Measurements from ENCODE around the gene BMP2K. TPM values are rescaled to one million over a fixed set of nuclear protein-coding genes. Genes with fewer than 3 reads are reported as not detected.

The BMP2K gene
- polyA plus RNA-seq, 1 donor (not counting 4 experiments of a cell fraction or from before 2014, with no cell fraction given): 35.4 TPM

DNA sequence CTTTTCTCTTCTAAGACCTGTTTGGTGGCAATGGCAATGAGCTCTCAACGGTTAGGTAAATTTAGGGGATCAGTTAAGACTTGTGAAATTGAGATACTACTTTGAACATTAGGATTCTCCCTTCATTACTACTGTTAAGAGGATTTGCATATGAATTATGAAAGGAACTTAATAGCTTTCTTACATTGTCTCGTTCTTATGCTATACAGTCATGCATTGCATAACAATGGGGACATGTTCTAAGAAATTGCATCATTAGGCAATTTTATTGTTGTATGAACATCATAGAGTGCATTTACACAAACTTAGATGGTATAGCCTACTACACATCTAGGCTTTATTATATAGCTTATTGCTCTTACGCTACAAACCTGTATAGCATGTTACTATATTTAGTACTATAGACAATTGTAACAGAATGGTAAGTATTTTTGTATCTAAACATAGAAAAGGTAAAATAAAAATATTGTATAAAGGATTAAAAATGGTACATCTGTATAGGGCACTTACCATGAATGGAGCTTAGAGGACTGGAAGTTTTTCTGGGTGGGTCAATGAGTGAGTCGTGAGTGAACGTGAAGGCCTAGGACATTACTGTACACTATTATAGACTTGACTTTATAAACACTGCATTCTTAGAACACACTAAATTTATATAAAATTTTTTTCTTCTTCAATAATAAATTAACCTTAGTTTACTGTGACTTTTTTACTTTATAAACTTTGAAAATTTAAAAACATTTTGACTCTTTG, 100.6 kb downstream of the BMP2K start:
- H3K4me1 ChIP-seq (ENCODE audit: control insufficient read depth, extremely low read depth, insufficient read depth, low read length): peaks cover 3% of the 10 kb centered on the region
- H3K9me1 ChIP-seq (ENCODE audit: control insufficient read depth, extremely low read depth, insufficient read depth, low read length): no peaks in the 10 kb centered on the region
- dilution Hi-C loops (cut with MboI; ENCODE audit: extremely low pct_ligation_motif_present, low sequenced_read_pairs): no loop called here
- no peaks in the 10 kb centered on the region for H3K79me2 ChIP-seq (ENCODE audit: control insufficient read depth, insufficient read depth, low read length)
- no peak overlapping the region for H3K9ac ChIP-seq (ENCODE audit: control insufficient read depth, extremely low read depth, insufficient read depth, low read length)
- DNase-seq (ENCODE audit: low read depth, low spot score): no peak
- H3K4me2 ChIP-seq (ENCODE audit: control insufficient read depth, extremely low read depth, insufficient read depth, low read depth, low read length): no peak overlapping the region
- H3K9me3 ChIP-seq (ENCODE audit: control insufficient read depth, low read depth, low read length): no peaks in the 10 kb centered on the region
- H3K36me3 ChIP-seq (ENCODE audit: control insufficient read depth in 2 of 2, extremely low read depth in 1 of 2, insufficient read depth in 2 of 2, low read length in 2 of 2): peaks cover 7 to 21% of the 10 kb centered on the region in 2 experiments
- no peak overlapping the region for H3K4me3 ChIP-seq (ENCODE audit: control insufficient read depth in 2 of 3, extremely low read depth in 1 of 3, insufficient read depth in 2 of 3, low read depth in 1 of 3, low read length in 3 of 3)
- H2AFZ ChIP-seq (ENCODE audit: control insufficient read depth, low read length): no peak overlapping the region
- TF ChIP-seq EZH2 (IDR thresholded peaks at IDR 0.05; ENCODE audit: low read length): no peak
- TF ChIP-seq, protein P1, sequence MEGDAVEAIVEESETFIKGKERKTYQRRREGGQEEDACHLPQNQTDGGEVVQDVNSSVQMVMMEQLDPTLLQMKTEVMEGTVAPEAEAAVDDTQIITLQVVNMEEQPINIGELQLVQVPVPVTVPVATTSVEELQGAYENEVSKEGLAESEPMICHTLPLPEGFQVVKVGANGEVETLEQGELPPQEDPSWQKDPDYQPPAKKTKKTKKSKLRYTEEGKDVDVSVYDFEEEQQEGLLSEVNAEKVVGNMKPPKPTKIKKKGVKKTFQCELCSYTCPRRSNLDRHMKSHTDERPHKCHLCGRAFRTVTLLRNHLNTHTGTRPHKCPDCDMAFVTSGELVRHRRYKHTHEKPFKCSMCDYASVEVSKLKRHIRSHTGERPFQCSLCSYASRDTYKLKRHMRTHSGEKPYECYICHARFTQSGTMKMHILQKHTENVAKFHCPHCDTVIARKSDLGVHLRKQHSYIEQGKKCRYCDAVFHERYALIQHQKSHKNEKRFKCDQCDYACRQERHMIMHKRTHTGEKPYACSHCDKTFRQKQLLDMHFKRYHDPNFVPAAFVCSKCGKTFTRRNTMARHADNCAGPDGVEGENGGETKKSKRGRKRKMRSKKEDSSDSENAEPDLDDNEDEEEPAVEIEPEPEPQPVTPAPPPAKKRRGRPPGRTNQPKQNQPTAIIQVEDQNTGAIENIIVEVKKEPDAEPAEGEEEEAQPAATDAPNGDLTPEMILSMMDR (optimal IDR thresholded peaks at IDR 0.05 in 1 of 3, IDR thresholded peaks at IDR 0.05 in 1 of 3, conservative IDR thresholded peaks at IDR 0.05 in 1 of 3; ENCODE audit: extremely low read depth in 1 of 3, insufficient read depth in 2 of 3, low read length in 3 of 3): no peak
- H3K27ac ChIP-seq (ENCODE audit: control insufficient read depth, insufficient read depth, low read length): no peak overlapping the region
- FAIRE-seq: no peak
- H4K20me1 ChIP-seq (ENCODE audit: control insufficient read depth, extremely low read depth, insufficient read depth, low read length): no peaks in the 10 kb centered on the region
- H3K27me3 ChIP-seq (ENCODE audit: control insufficient read depth, extremely low read depth, insufficient read depth, low read length): no peaks in the 10 kb centered on the region

DNA sequence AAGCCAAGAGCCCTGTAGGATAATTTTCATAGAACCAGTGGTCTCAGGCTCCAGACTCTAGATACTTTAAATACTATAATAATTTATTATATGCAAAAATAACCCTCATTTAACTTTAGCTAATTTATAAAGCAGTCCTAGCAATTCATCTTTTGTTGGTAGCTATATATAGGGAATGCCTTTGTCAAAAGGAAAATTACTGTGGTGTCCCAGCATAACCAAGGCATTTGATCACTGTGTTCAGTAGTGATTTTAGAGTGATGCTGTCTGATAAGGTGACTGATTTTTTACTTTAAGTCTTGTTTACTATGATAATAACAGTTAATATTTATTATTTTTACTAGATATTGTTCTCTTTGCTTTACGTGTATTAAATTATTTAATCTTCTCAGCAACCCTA, 101.9 kb downstream of the BMP2K start:
- no peaks in the 10 kb centered on the region for H3K9me3 ChIP-seq (ENCODE audit: control insufficient read depth, low read depth, low read length)
- H4K20me1 ChIP-seq (ENCODE audit: control insufficient read depth, extremely low read depth, insufficient read depth, low read length): no peaks in the 10 kb centered on the region
- DNase-seq (ENCODE audit: low read depth, low spot score) (no peak), FAIRE-seq (no peak)
- H3K36me3 ChIP-seq (ENCODE audit: control insufficient read depth in 2 of 2, extremely low read depth in 1 of 2, insufficient read depth in 2 of 2, low read length in 2 of 2): peaks cover 2 to 21% of the 10 kb centered on the region in 2 experiments
- no peak overlapping the region for H3K27ac ChIP-seq (ENCODE audit: control insufficient read depth, insufficient read depth, low read length)
- no peak for TF ChIP-seq EZH2 (IDR thresholded peaks at IDR 0.05; ENCODE audit: low read length)
- TF ChIP-seq, protein P1 (optimal IDR thresholded peaks at IDR 0.05 in 1 of 3, IDR thresholded peaks at IDR 0.05 in 1 of 3, conservative IDR thresholded peaks at IDR 0.05 in 1 of 3; ENCODE audit: extremely low read depth in 1 of 3, insufficient read depth in 2 of 3, low read length in 3 of 3): no peak
- H3K4me2 ChIP-seq (ENCODE audit: control insufficient read depth, extremely low read depth, insufficient read depth, low read depth, low read length): no peak overlapping the region
- H3K79me2 ChIP-seq (ENCODE audit: control insufficient read depth, insufficient read depth, low read length): no peaks in the 10 kb centered on the region
- no peaks in the 10 kb centered on the region for H3K27me3 ChIP-seq (ENCODE audit: control insufficient read depth, extremely low read depth, insufficient read depth, low read length)
- H3K9me1 ChIP-seq (ENCODE audit: control insufficient read depth, extremely low read depth, insufficient read depth, low read length): no peaks in the 10 kb centered on the region
- no peak overlapping the region for H2AFZ ChIP-seq (ENCODE audit: control insufficient read depth, low read length)
- dilution Hi-C loops (cut with MboI; ENCODE audit: extremely low pct_ligation_motif_present, low sequenced_read_pairs): no loop called here
- H3K4me1 ChIP-seq (ENCODE audit: control insufficient read depth, extremely low read depth, insufficient read depth, low read length): peaks cover 3% of the 10 kb centered on the region
- H3K9ac ChIP-seq (ENCODE audit: control insufficient read depth, extremely low read depth, insufficient read depth, low read length): no peak overlapping the region
- no peak overlapping the region for H3K4me3 ChIP-seq (ENCODE audit: control insufficient read depth in 2 of 3, extremely low read depth in 1 of 3, insufficient read depth in 2 of 3, low read depth in 1 of 3, low read length in 3 of 3)
